Occipital lobe (tissue), 2 donors: ENCODE results near the gene CFAP69. TPM values are rescaled to one million over a fixed set of nuclear protein-coding genes. Genes with fewer than 3 reads are reported as not detected.

Experiments
- DNase-seq: peaks from one replicate; lab custom pipeline; 2025; lab: John Stamatoyannopoulos, UW
- total RNA-seq: library from RNA; depleted of rRNA; stranded (reverse); fragments of >200 nt; gene quantifications from one replicate; pipeline ENCODE4 v1.2.3, GENCODE V29; 2014

The CFAP69 gene
- total RNA-seq, 1 donor from 2014 or later: 6.2 TPM

- DNase-seq: no peak
Measured at GRCh38 chr7:90269163-90269562, 24.2 kb downstream of the CFAP69 start.

GRCh38 chr7:90270431-90271178 lies 25.6 kb downstream of the CFAP69 start:
- DNase-seq: no peak

- no peak for DNase-seq
Measured at GRCh38 chr7:90271753-90272152, 26.8 kb downstream of the CFAP69 start.

GRCh38 chr7:90272242-90272641 lies 27.3 kb downstream of the CFAP69 start:
- no peak for DNase-seq

- DNase-seq: no peak
Measured at GRCh38 chr7:90274161-90274560, 29.2 kb downstream of the CFAP69 start.

GRCh38 chr7:90276033-90276728 lies 31.2 kb downstream of the CFAP69 start:
- DNase-seq: no peak

GRCh38 chr7:90288154-90288553 lies 43.2 kb downstream of the CFAP69 start:
- no peak for DNase-seq

GRCh38 chr7:90290244-90291113 lies 45.5 kb downstream of the CFAP69 start:
- DNase-seq: no peak

- no peak for DNase-seq
Measured at GRCh38 chr7:90298145-90299038, 53.4 kb downstream of the CFAP69 start.

- DNase-seq: no peak
Measured at GRCh38 chr7:90303241-90303640, 58.3 kb downstream of the CFAP69 start.

GRCh38 chr7:90309872-90310271 lies 64.9 kb downstream of the CFAP69 start:
- DNase-seq: no peak

GRCh38 chr7:90311175-90311574 lies 66.2 kb downstream of the CFAP69 start:
- DNase-seq: no peak

GRCh38 chr7:90312745-90313144 lies 67.8 kb downstream of the CFAP69 start:
- DNase-seq: no peak

GRCh38 chr7:90313907-90314306 lies 68.9 kb downstream of the CFAP69 start:
- DNase-seq: no peak

GRCh38 chr7:90320014-90320413 lies 75.0 kb downstream of the CFAP69 start:
- DNase-seq: no peak

- no peak for DNase-seq
Measured at GRCh38 chr7:90320418-90320800, 75.4 kb downstream of the CFAP69 start.

- no peak for DNase-seq
Measured at GRCh38 chr7:90320801-90321494, 76.0 kb downstream of the CFAP69 start, which contains the start of gene FAM237B. TSS of gene FAM237B (minus strand) at chr7:90321304. CDS start at chr7:90319748, 1,556 bp downstream.

- no peak for DNase-seq
Measured at GRCh38 chr7:90322837-90323236, 77.9 kb downstream of the CFAP69 start.

GRCh38 chr7:90326500-90326899 lies 81.5 kb downstream of the CFAP69 start:
- DNase-seq: no peak

- DNase-seq: no peak
Measured at GRCh38 chr7:90334193-90334843, 89.3 kb downstream of the CFAP69 start.
